Activated CD8-positive, alpha-beta memory T cell treated with anti-CD3 and anti-CD28 coated beads for 24 hours (primary cell): ENCODE data around the gene SMCHD1.
"Not testable (repeated sequence)": the region's sequence is repeated elsewhere in the genome, so short reads cannot be mapped to it uniquely, and the experiment has no call there.

Source experiments
- DNase-seq: peaks from one replicate; pipeline ENCODE4 v3.0.0-alpha.2; 2020

The SMCHD1 gene

GRCh38 chr18:2660849-2661248 is 5.3 kb downstream of the SMCHD1 start:
- not testable (repeated sequence) for DNase-seq

DNA sequence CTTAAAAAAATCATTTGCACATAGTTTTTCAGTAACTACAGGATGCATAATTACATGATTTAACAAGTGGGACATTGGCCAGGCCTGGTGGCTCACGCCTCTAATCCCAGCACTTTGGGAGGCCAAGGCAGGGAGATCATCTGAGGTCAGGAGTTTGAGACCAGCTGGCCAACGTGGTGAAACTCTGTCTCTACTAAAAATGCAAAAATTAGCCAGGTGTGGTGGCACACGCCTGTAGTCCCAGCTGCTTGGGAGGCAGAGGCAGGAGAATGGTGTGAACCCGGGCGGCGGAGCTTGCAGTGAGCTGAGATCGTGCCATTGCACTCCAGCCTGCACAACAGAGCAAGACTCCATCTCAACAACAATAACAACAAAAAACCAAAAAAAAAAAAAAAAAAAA is 6.8 kb downstream of the SMCHD1 start:
- DNase-seq: not testable (repeated sequence)

- DNase-seq: no peak
Measured at GRCh38 chr18:2662990-2663389, 7.5 kb downstream of the SMCHD1 start.

DNA sequence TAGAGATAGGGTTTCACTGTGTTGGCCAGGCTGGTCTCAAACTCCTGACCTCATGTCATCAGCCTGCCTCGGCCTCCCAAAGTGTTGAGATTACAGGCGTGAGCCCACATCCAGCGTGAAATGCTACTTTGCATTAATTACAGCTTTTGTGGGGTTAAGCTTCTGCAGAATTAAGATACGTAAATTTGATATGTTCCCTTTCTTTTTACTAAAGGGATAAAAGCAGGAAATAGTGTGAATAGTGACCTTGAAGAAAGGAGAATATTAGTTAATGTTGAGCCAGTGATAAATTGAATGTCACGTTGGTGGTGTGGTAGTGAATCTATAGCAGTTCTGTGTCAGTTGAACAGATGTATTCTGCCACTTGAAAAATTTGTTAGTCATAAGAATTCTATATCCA is 16.9 kb downstream of the SMCHD1 start:
- DNase-seq: no peak

DNA sequence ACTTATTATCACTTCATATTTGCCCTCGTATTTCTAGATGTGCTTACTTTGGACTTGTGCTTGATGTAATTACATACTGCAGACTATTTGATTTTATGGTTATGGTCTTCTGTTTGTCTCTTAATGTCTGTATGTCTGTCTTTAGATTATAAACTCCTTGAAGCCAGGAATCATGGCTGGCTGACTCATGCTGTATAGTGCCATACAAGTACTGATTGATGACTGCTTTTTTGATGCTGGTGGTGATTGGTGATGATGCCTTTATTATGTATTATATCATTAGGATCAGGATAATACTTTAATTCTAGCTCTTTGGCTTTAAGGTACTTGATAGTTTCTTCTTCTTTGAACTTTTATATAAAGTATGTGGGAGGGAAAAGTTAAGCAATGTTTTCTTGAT is 17.3 kb downstream of the SMCHD1 start:
- no peak for DNase-seq

GRCh38 chr18:2678933-2679332 is 23.4 kb downstream of the SMCHD1 start:
- not testable (repeated sequence) for DNase-seq

- no peak for DNase-seq
Measured at GRCh38 chr18:2680216-2680792, 24.8 kb downstream of the SMCHD1 start.

DNA sequence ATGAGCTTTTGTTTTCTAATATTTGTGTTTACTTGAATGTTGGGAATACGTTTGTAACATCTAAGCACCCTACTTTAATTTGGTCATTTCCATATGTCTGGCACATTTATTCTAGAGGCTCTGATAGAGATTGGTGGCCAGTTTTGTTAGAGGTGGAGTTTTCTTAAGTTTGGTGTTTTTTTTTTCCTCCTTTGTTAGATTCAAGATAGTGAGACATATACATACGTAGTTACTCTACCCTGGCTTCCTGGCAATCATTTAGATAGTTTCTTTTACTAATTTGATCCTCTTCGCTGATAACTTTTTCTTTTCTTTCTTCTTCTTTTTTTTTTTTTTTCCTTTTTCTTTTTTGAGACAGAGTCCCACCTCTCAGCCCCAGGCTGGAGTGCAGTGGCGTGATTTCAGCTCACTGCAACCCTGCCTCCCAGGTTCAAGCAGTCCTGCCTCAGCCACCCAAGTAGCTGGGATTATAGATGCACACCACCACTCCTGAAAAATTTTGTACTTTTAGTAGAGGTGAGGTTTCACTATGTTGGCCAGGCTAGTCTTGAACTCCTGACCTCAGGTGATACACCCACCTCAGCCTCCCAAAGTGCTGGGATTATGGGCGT is 26.6 kb downstream of the SMCHD1 start:
- DNase-seq: no peak

DNA sequence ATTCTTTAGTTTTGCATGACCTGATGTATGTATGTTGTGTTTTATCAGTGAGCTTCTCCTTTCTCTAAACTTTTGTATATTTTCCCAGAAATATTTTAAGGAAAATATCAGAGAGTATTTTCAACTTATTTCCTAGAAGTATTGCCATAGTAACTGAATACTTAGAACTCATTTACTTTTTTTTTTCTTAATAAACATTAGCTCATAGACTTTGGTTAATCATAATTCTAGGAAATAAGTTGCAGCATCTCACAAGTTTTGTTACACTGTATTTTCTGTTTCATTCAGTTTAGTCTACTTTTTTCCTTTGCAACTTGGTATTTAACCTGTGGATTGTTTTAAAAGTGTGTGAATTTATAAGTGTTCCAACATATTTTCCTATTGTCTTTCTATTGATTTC is 27.5 kb downstream of the SMCHD1 start:
- no peak for DNase-seq

- DNase-seq: no peak
Measured at GRCh38 chr18:2686349-2686968, 30.9 kb downstream of the SMCHD1 start.

- no peak for DNase-seq
Measured at GRCh38 chr18:2687390-2688001, 32.0 kb downstream of the SMCHD1 start.

- no peak for DNase-seq
Measured at GRCh38 chr18:2692508-2692907, 37.0 kb downstream of the SMCHD1 start.

GRCh38 chr18:2697184-2697583 is 41.7 kb downstream of the SMCHD1 start:
- no peak for DNase-seq

GRCh38 chr18:2699001-2699400 is 43.5 kb downstream of the SMCHD1 start:
- DNase-seq: no peak

- no peak for DNase-seq
Measured at GRCh38 chr18:2704541-2704940, 49.0 kb downstream of the SMCHD1 start.

GRCh38 chr18:2706903-2707302 is 51.4 kb downstream of the SMCHD1 start:
- no peak for DNase-seq

GRCh38 chr18:2707551-2708168 is 52.1 kb downstream of the SMCHD1 start:
- DNase-seq: no peak

DNA sequence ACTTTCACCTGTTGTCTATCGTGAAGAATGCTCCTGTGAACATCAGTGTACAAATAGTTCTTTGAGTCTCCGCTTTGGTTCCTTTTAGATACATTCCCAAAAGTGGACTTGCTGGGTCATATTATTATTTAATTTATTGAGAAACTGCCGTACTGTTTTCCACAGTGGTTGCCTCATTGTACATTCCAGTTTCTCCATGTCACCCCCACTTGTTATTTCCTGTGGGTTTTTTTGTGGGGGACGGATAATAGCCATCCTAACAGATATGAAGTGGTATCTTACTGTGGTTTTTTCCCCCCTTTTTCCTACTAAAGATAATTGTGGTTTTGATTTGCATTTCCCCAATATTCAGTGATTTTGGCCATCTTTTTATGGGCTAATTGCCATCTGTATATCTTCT is 53.8 kb downstream of the SMCHD1 start:
- no peak for DNase-seq

DNA sequence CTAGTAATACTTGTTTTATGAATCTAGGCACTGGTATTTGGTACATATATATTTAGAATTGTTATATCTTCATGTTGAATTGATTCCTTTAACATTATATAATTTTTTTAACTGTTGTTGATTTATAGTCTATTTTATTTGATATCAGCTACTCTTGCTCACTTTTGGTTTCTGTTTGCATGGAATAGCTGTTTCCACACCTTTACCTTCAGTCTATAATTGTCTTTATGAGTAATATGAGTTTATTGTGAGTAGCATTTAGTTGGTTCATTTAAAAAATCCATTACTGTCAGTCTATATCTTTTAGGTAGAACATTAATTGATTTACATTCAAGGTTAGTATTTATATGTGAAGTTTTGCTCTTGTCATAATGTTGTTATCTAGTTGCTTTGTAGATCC is 58.6 kb downstream of the SMCHD1 start:
- no peak for DNase-seq

DNA sequence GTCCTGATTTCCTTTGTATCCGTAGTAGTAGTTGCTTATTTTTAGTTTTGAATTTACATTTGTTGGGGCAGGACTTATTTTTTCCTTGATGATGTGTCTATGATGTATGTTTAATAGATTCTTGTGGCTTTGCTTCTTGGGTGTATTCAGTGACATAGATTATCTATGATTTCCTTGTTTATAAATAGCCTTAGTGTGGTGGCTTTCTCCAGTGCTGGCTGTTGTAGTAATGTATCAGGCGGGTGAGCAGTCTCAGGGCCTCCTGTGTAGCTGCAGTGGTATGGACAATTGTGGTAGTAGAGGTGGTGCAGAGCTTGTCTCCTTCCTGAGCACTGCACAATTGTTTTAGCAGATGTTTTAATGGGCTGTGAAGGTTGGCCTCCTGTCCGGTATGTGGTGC is 60.5 kb downstream of the SMCHD1 start:
- no peak for DNase-seq

- no peak for DNase-seq
Measured at GRCh38 chr18:2716394-2717326, 61.1 kb downstream of the SMCHD1 start.

DNA sequence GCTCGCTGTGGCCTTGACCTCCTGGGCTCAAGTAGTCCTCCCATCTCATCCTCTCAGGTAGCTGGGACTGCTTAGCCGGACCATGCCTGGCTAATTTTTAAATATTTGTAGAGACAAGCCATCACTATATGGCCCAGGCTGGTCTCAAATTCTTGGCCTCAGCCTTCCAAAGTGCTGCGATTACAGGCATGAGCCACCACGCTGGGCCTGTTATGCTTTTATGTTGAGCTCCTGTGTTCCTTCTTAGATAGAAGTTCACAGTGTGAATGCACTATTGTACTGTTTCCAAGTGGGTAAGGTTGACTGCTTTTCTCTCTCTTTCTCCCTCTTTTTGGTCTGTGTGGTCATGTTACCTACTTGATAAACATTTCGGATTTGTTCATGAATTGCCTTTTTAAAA is 61.9 kb downstream of the SMCHD1 start:
- DNase-seq: no peak

GRCh38 chr18:2719040-2719439 is 63.5 kb downstream of the SMCHD1 start:
- DNase-seq: no peak
